Stimulated activated CD8-positive, alpha-beta memory T cell treated with anti-CD3 and anti-CD28 coated beads, Interleukin-12 subunit alpha, Interleukin-12 subunit beta, amount 100 ng/mL, for 4 hours (primary cell): ENCODE results near the gene DCXR.

ENCODE experiments used
- DNase-seq: peaks from one replicate; pipeline ENCODE4 v3.0.0-alpha.2; 2020; ENCODE audit warnings: low read depth

DCXR gene

DNA sequence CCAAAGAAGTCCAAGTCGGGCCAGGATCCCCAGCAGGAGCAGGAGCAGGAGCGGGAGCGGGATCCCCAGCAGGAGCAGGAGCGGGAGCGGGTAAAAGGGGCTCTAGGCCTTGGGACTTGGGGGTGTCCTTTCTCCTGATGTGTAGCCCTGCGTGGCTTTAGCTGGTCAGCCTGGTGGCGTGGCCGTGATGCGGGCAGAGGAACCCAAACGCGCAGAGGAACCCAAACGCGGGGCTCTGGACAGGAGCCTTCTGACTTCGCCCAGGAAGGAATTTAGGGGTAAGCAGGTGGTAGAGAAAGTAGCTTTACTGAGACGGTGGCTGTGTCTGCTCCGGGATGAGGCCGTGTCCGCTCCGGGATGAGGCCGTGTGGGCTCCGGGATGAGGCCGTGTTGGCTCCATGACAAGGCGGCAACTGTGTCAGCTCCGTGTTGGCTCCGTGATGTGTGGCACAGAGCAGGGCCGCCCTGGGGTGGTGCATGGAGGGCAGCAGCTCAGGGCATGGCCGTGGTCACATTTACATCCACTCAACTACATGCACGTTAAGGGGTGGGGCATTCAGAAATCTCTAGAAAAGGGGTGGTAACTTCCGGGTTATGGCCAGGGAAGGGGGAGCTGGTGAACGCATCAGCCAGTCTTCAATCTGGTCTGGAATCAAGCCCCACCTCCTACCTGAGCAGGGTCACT lies 40.6 kb downstream of the DCXR start:
- DNase-seq: no peak

- no peak for DNase-seq
These were observed 41.2 kb downstream of the DCXR start for GRCh38 chr17:81996232-81996756.

DNA sequence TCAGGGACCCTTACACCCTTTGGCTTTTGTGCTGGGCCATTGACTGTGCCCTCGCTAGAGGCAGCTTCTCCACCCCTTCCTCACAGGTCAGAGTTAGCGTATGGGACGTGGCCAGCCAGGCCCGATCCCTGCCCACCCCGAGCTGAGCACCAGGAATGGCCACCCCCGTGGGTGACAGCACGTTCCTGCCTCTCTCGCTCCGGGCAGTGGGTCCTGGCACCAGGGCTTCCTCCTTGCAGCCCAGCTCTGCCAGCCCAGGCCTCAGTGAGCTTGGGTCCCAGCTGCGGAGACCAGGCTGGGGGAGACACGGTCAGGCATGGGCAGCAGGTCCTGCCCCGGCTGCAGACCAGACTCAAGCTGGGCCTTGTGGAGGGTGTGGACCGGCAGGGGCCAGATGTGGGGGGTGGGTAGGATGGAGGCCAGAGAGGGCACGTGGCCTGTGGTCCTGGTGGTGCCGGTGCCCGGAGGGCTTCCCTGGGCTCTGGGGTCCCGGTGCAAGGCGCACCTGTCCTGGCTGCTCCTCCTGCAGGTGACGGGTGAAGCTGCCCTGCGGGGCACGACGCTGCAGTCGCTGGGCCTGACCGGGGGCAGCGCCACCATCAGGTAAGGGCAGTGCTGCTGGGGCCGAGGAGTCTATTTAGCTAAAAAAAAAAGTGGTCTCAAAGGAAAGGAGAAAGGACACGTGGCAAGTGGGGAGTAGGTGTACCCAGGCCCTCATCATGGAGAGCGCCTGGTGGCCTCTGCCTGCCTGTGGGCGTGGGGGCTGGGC lies 41.9 kb downstream of the DCXR start:
- DNase-seq: no peak

DNA sequence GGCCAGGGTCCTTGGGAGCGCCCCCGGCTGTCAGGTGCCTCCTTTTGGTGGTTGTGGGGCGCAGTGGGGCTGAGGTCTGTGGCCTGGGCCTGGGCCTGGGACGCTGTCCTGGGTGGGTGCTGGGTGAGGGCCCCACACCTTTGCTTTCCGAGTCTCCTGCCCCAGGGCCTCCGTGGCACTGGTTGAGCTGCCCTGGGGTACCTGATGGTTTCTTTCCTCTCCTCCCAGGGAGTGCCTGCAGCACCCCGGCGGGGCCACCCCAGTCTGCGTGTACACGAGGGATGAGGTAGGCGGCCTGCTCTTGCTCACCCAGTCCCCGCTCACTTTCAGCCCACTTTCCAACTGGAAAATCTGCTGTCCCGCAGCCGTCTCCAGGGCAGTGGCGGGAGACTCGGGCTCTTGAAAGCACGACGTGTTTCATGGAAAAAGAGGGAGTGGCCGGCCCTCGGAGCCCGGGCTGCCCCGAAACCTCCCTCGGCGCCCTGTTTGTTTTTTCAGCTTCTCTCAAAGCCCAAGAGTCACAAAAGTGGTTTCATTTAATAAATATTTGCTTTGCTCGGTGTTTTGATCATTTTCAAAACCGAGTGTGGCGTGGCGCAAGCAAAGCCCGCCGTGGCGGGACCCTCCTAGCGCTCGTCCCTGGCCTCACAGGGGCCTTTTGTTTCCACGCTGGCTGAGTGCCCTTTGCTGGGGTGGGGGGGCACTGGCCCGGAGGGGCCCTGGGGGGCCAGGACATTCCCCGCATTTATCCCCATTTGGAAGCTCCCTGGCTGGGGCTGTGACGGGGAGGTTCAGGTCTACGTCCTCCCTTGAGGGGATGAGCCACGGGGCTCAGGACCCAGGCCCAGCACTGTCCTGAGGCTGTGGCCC lies 42.7 kb downstream of the DCXR start:
- DNase-seq: no peak

GRCh38 chr17:81993729-81994592 lies 43.5 kb downstream of the DCXR start:
- no peak for DNase-seq

DNA sequence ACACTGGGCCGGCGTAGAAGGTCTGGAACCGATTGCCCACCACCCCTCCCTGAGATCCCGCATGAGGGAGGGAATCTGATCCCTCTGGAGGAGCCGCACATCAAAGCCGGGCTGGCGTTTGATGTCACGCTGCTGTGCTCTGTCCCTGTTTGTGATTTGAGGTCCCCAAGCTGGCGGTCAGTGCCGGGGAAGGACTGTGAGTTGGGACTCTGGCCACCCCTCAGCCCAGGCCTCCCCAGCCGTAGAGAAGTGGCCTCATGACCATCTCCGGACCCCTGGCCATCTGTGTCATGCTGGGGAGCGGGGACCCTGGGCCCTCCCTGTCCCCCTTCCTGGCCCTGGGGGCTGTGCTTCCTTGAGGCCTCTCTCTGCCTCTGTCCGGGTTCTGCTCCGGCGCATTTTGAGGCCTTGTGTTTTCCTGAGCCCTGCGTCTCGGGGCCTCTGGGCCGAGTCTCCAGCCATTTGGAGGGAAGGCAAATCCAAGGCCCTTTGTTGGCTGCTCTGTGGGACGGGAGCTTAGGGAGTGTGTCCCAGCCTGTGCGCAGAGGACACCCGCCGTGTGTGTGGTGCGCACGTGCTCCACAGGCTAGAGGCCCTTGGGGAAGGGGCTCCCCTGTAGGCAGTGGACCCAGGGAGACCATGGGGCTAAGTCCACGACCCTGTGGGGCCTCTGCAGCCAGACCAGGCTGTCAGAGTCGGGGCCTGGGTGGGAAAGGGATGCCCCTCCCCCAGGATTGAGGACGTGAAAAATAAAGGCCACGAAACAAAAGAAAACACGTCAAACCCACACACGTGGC lies 45.0 kb downstream of the DCXR start:
- no peak for DNase-seq

GRCh38 chr17:81991684-81992305 lies 45.7 kb downstream of the DCXR start:
- no peak for DNase-seq

DNA sequence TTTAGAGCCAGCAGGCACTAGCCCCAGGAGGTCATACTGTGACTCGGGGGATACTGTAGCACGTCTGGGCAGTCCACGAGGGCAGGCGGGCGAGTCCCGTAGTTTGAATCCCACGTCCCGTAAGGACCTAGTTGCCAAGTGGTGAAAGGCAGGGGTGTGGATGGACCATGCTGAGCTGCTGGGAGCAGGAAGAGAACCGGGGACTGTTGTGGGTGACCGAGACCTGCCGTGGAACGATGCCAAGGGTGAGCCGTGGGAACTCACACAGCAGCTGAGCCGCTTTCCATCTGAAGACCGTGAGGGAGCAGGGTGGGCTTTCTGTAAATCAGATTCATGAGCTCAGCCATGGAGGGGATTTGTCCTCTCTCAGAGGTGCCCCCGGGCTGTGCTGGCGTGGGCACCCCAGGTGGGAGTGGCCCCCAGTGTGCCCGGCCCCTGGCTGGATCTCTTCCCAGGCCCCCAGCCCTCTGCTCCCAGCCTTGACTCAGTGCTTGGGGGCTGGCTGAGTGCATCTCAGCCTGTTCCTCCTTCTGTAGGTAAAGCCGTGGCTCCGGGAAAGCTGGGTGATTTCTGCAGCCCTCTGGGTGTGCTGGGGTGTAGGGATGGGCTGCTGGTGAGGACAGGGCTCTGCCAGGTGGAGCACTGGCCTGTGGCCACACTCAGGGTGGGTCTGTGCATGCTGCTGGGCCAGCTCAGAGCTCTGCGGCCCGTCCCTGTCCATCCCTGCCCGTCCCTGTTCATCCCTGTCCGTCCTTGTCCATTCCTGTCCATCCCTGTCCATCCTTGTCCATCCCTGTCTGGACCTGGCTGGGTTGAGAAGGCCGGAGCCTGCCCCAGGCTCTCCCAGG lies 46.4 kb downstream of the DCXR start:
- no peak for DNase-seq

DNA sequence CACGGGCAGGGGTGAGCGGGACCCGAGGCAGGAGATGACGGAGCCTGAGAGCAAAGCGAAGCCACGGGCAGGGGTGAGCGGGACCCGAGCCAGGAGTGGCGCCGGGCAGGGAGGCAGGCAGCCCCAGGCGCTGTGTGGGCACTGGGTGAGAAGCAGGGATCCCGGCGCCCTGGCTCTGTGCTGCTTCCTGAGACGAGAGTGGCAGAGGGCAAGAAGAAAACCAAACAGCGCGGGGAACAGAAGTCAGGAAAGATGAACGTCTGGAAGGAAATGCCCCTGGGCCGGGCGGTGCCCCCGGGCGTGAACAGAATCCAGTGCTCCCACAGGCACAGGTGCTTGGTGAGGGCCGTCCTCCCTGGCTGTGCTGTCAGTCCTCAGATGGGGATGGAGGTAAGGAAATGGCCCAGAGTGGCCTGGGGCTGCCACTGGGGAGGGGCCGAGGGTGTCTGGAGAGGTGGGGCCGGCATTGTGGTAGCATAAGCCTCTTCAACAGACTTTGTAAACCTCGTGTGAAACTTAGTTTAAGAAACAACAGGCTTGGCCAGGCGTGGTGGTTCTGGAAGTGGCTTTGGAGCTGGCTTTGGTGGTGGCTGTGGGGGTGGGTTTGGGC lies 50.2 kb downstream of the DCXR start:
- no peak for DNase-seq

- no peak for DNase-seq
These were observed 50.9 kb downstream of the DCXR start for GRCh38 chr17:81986606-81987005.
